ENCODE measurements around the gene MAP4K2.

MAP4K2 gene

GRCh38 chr11:64790205-64791095 is 12.6 kb downstream of the MAP4K2 start:
- no peak for DNase-seq

- DNase-seq, result no peak
Measured at GRCh38 chr11:64789331-64790204, 13.4 kb downstream of the MAP4K2 start.

- DNase-seq, result no peak
Measured at GRCh38 chr11:64788321-64789215, 14.4 kb downstream of the MAP4K2 start.

GRCh38 chr11:64787526-64788320 is 15.3 kb downstream of the MAP4K2 start:
- DNase-seq, result peak; percentile 47 to 52

- DNase-seq, result no peak
Measured at GRCh38 chr11:64786308-64786707, 16.7 kb downstream of the MAP4K2 start.

- no peak for DNase-seq
Measured at GRCh38 chr11:64784813-64785581, 18.0 kb downstream of the MAP4K2 start.

GRCh38 chr11:64778473-64779298 is 24.3 kb downstream of the MAP4K2 start, which contains the start of gene SF1:
Gene SF1, minus strand, starts transcription at chr11:64778542. Its CDS starts 150 bp downstream, at chr11:64778392.
- peak; percentile 99 for DNase-seq

GRCh38 chr11:64778223-64778472 is 24.9 kb downstream of the MAP4K2 start:
- DNase-seq, result no peak

GRCh38 chr11:64777449-64778222 is 25.4 kb downstream of the MAP4K2 start:
- DNase-seq, result peak; percentile 58 to 79

GRCh38 chr11:64776875-64777274 is 26.1 kb downstream of the MAP4K2 start:
- no peak for DNase-seq

GRCh38 chr11:64776425-64776824 is 26.6 kb downstream of the MAP4K2 start:
- no peak for DNase-seq

- DNase-seq, result no peak
Measured at GRCh38 chr11:64774144-64774543, 28.9 kb downstream of the MAP4K2 start.

GRCh38 chr11:64772303-64773018 is 30.6 kb downstream of the MAP4K2 start:
- DNase-seq, result no peak

- no peak for DNase-seq
Measured at GRCh38 chr11:64771861-64772260, 31.2 kb downstream of the MAP4K2 start.

GRCh38 chr11:64770120-64770519 is 32.9 kb downstream of the MAP4K2 start:
- no peak for DNase-seq

GRCh38 chr11:64769283-64769682 is 33.7 kb downstream of the MAP4K2 start:
- DNase-seq, result no peak

- DNase-seq, result no peak
Measured at GRCh38 chr11:64768300-64768694, 34.7 kb downstream of the MAP4K2 start.
